GM20431 (cell line): ENCODE measurements around the gene VWA8.
"Not testable (repeated sequence)": the region's sequence is repeated elsewhere in the genome, so short reads cannot be mapped to it uniquely, and the experiment has no call there.

Experiments used
- in situ Hi-C: fragments of 300-500 bp; cut with MseI, MboI; formaldehyde crosslinking; loops from one replicate; pipeline ENCODE4 v1.15.0; 2020; ENCODE audit warnings: low sequenced_read_pairs; ENCODE audit not compliant: unreplicated experiment

VWA8 gene

GRCh38 chr13:41970022-41970421 is 9.1 kb upstream of the VWA8 start:
- in situ Hi-C loops, result no loop called here

- in situ Hi-C loops, result no loop called here
These were observed 8.2 kb upstream of the VWA8 start for GRCh38 chr13:41969072-41969471.

- in situ Hi-C loops, result no loop called here
These were observed 5.8 kb upstream of the VWA8 start for GRCh38 chr13:41966671-41967070.

- in situ Hi-C loops, result no loop called here
These were observed 2.1 kb upstream of the VWA8 start for GRCh38 chr13:41962994-41963393.

- in situ Hi-C loops, result no loop called here
These were observed 504 bp upstream of the VWA8 start for GRCh38 chr13:41961466-41961760.

- in situ Hi-C loops, result no loop called here
These were observed 685 bp downstream of the VWA8 start for GRCh38 chr13:41960211-41960636.

GRCh38 chr13:41956272-41956671 is 4.6 kb downstream of the VWA8 start:
- in situ Hi-C loops, result no loop called here

GRCh38 chr13:41955605-41956004 is 5.3 kb downstream of the VWA8 start:
- in situ Hi-C loops, result no loop called here

GRCh38 chr13:41954226-41954625 is 6.7 kb downstream of the VWA8 start:
- in situ Hi-C loops, result no loop called here

GRCh38 chr13:41952749-41953148 is 8.2 kb downstream of the VWA8 start:
- in situ Hi-C loops, result no loop called here

GRCh38 chr13:41949104-41949503 is 11.8 kb downstream of the VWA8 start:
- in situ Hi-C loops, result not testable (repeated sequence)

- in situ Hi-C loops, result no loop called here
These were observed 15.0 kb downstream of the VWA8 start for GRCh38 chr13:41945926-41946325.

GRCh38 chr13:41944635-41945397 is 16.1 kb downstream of the VWA8 start:
- in situ Hi-C loops, result no loop called here

- in situ Hi-C loops, result no loop called here
These were observed 16.7 kb downstream of the VWA8 start for GRCh38 chr13:41944229-41944628.

- in situ Hi-C loops, result no loop called here
These were observed 18.3 kb downstream of the VWA8 start for GRCh38 chr13:41942462-41943094.

- in situ Hi-C loops, result no loop called here
These were observed 19.7 kb downstream of the VWA8 start for GRCh38 chr13:41941174-41941573.

GRCh38 chr13:41939398-41939797 is 21.5 kb downstream of the VWA8 start:
- in situ Hi-C loops, result no loop called here

- in situ Hi-C loops, result no loop called here
These were observed 22.0 kb downstream of the VWA8 start for GRCh38 chr13:41938918-41939317.

GRCh38 chr13:41937388-41937787 is 23.5 kb downstream of the VWA8 start:
- in situ Hi-C loops, result no loop called here

GRCh38 chr13:41935501-41935900 is 25.4 kb downstream of the VWA8 start:
- in situ Hi-C loops, result no loop called here

GRCh38 chr13:41934994-41935393 is 25.9 kb downstream of the VWA8 start:
- in situ Hi-C loops, result no loop called here

- in situ Hi-C loops, result no loop called here
These were observed 26.8 kb downstream of the VWA8 start for GRCh38 chr13:41934120-41934519.
